GOT3 (cell line): ENCODE measurements around the gene ANKH.
"Not testable (repeated sequence)": the region's sequence is repeated elsewhere in the genome, so short reads cannot be mapped to it uniquely, and the experiment has no call there.

ENCODE experiments used
- DNase-seq: peaks from one replicate; lab custom pipeline; 2025; ENCODE audit warnings: mixed read lengths; lab: John Stamatoyannopoulos, UW

Gene ANKH

GRCh38 chr5:14882658-14883580 lies 11.3 kb upstream of the ANKH start:
- no peak for DNase-seq

- DNase-seq: no peak
These were observed 10.2 kb upstream of the ANKH start for GRCh38 chr5:14881826-14882225.

- DNase-seq: no peak
These were observed 9.1 kb upstream of the ANKH start for GRCh38 chr5:14880688-14881087.

- no peak for DNase-seq
These were observed 8.5 kb upstream of the ANKH start for GRCh38 chr5:14879937-14880589.

GRCh38 chr5:14879393-14879792 lies 7.8 kb upstream of the ANKH start:
- no peak for DNase-seq

- DNase-seq: not testable (repeated sequence)
These were observed 6.6 kb upstream of the ANKH start for GRCh38 chr5:14878192-14878591.

GRCh38 chr5:14876095-14876494 lies 4.5 kb upstream of the ANKH start:
- DNase-seq: no peak

GRCh38 chr5:14873790-14874189 lies 2.2 kb upstream of the ANKH start:
- no peak for DNase-seq

- no peak for DNase-seq
These were observed 1.5 kb upstream of the ANKH start for GRCh38 chr5:14873093-14873492.

- DNase-seq: no peak
These were observed 752 bp upstream of the ANKH start for GRCh38 chr5:14872070-14872989.

GRCh38 chr5:14870337-14871213 lies 1.0 kb downstream of the ANKH start:
- no peak for DNase-seq

GRCh38 chr5:14869668-14870164 lies 1.9 kb downstream of the ANKH start:
- DNase-seq: no peak

- no peak for DNase-seq
These were observed 2.3 kb downstream of the ANKH start for GRCh38 chr5:14869233-14869632.

- no peak for DNase-seq
These were observed 2.8 kb downstream of the ANKH start for GRCh38 chr5:14868771-14869170.

- no peak for DNase-seq
These were observed 7.3 kb downstream of the ANKH start for GRCh38 chr5:14864181-14864812.

GRCh38 chr5:14863105-14863504 lies 8.5 kb downstream of the ANKH start:
- DNase-seq: no peak

- DNase-seq: no peak
These were observed 10.3 kb downstream of the ANKH start for GRCh38 chr5:14861123-14861765.

GRCh38 chr5:14859980-14860379 lies 11.6 kb downstream of the ANKH start:
- DNase-seq: no peak

- DNase-seq: no peak
These were observed 12.4 kb downstream of the ANKH start for GRCh38 chr5:14859150-14859549.

- no peak for DNase-seq
These were observed 16.2 kb downstream of the ANKH start for GRCh38 chr5:14855366-14855765.
